Esophagus squamous epithelium (tissue), 4 donors: ENCODE measurements around the gene ATP5PD.

Source experiments
- POLR2A ChIP-seq, 4 donors: fragments of 450-650 bp; IDR thresholded peaks; one replicate each; pipeline ENCODE4 v1.6.1; 2017; ENCODE audit warnings: antibody characterized with exemption in 4 of 4, mild to moderate bottlenecking in 4 of 4, moderate library complexity in 3 of 4
- TF ChIP-seq, protein P1 (sequence below), 6 experiments: fragments of 450-650 bp in 4 of 6; fragments of 200-600 bp in 2 of 6; sonication (generic) in 2 of 6; IDR thresholded peaks; one replicate each; pipeline ENCODE4 v1.5.1; 2016 to 2019; ENCODE audit warnings: antibody characterized with exemption in 6 of 6, mild to moderate bottlenecking in 4 of 6, moderate library complexity in 4 of 6

- TF ChIP-seq POLR2A (IDR thresholded peaks at IDR 0.05) = no peak
- TF ChIP-seq, protein P1, sequence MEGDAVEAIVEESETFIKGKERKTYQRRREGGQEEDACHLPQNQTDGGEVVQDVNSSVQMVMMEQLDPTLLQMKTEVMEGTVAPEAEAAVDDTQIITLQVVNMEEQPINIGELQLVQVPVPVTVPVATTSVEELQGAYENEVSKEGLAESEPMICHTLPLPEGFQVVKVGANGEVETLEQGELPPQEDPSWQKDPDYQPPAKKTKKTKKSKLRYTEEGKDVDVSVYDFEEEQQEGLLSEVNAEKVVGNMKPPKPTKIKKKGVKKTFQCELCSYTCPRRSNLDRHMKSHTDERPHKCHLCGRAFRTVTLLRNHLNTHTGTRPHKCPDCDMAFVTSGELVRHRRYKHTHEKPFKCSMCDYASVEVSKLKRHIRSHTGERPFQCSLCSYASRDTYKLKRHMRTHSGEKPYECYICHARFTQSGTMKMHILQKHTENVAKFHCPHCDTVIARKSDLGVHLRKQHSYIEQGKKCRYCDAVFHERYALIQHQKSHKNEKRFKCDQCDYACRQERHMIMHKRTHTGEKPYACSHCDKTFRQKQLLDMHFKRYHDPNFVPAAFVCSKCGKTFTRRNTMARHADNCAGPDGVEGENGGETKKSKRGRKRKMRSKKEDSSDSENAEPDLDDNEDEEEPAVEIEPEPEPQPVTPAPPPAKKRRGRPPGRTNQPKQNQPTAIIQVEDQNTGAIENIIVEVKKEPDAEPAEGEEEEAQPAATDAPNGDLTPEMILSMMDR (IDR thresholded peaks at IDR 0.05) = no peak
Measured at GRCh38 chr17:75012096-75012345, 34.7 kb downstream of the ATP5PD start.
